ENCODE data around the gene PTPRK.

The PTPRK gene

DNA sequence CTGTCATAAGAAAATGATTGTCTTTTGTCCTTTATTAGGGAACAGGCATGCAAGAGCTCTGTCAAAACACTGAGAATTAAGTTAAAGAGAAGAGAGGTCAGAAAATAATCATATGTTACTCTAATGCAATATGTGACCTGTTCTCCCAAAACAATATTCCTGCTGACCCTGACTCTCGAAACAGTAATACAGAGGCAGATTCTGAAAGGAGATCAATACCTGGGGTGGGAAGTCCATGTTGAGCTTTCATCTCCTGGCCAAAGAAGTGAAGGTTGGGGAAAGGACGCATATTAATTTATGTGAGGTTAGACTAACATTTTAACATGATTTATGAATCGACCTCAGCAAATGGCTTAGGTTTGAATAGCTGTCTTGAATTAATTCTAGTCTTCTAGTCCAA lies 243.0 kb downstream of the PTPRK start:
- no peak overlapping the region for H3K27ac ChIP-seq
- TF ChIP-seq ZFX (IDR thresholded peaks at IDR 0.05; ENCODE audit: borderline replicate concordance): no peak
- TF ChIP-seq, protein P1, sequence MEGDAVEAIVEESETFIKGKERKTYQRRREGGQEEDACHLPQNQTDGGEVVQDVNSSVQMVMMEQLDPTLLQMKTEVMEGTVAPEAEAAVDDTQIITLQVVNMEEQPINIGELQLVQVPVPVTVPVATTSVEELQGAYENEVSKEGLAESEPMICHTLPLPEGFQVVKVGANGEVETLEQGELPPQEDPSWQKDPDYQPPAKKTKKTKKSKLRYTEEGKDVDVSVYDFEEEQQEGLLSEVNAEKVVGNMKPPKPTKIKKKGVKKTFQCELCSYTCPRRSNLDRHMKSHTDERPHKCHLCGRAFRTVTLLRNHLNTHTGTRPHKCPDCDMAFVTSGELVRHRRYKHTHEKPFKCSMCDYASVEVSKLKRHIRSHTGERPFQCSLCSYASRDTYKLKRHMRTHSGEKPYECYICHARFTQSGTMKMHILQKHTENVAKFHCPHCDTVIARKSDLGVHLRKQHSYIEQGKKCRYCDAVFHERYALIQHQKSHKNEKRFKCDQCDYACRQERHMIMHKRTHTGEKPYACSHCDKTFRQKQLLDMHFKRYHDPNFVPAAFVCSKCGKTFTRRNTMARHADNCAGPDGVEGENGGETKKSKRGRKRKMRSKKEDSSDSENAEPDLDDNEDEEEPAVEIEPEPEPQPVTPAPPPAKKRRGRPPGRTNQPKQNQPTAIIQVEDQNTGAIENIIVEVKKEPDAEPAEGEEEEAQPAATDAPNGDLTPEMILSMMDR (IDR thresholded peaks at IDR 0.05): no peak

DNA sequence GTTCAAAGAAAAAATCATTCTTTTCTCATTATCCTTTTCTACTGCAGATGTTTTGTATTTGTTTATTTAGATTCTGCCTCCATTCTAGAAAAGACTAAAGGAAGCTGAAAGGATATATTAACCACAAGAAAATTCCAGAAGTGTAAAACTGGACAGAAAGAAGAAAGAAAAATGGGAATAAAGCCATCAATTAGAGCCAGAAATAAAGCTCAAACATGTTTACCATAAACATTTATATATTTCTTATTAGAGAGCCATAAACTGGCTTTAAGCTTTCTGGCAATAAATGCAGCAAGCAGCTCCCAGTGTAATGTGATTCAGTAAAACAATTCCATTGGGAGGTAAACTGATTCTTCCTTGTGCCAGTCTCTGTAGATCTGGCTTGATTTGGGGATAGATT lies 244.1 kb downstream of the PTPRK start:
- TF ChIP-seq, protein P1 (IDR thresholded peaks at IDR 0.05): no peak
- no peak for TF ChIP-seq ZFX (IDR thresholded peaks at IDR 0.05; ENCODE audit: borderline replicate concordance)
- no peak overlapping the region for H3K27ac ChIP-seq

DNA sequence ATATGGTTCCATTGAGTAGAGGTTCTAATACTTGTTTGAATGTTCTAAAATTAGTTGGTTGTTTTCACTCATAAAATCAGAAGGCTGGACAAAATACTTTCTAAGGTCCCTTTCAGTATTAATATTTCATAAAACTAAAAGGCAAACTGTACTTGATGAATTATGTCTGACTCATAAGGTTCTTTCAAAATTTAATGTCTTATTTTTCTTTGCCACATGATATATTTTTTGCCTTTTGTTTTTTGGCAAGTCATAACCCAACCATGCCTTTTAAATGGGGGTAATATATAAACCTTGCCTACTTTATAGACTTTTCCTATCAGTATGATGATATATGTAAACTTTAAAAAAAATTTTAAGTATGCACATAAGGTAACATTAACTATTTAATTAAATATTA lies 244.7 kb downstream of the PTPRK start:
- TF ChIP-seq ZFX (IDR thresholded peaks at IDR 0.05; ENCODE audit: borderline replicate concordance): no peak
- TF ChIP-seq, protein P1 (IDR thresholded peaks at IDR 0.05): no peak
- H3K27ac ChIP-seq: no peak overlapping the region

DNA sequence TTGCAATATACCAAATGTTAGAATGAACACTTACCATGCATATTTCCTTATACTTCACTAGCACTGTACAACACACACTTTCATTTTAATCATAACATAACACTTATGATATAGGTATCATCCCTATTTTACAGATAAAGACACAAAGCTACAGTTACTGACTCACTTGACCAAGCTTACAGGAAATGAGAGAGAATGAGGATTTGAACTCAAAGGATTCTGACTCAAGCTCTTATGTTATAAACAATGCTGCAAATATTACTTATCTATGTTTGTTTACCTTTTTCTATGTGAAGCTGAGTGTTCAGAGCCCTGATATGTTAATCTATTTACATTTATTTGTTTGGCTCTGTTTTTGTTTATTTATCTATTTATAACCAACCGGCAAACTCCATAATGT lies 245.4 kb downstream of the PTPRK start:
- no peak for TF ChIP-seq ZFX (IDR thresholded peaks at IDR 0.05; ENCODE audit: borderline replicate concordance)
- TF ChIP-seq, protein P1 (IDR thresholded peaks at IDR 0.05): no peak
- H3K27ac ChIP-seq: no peak overlapping the region

DNA sequence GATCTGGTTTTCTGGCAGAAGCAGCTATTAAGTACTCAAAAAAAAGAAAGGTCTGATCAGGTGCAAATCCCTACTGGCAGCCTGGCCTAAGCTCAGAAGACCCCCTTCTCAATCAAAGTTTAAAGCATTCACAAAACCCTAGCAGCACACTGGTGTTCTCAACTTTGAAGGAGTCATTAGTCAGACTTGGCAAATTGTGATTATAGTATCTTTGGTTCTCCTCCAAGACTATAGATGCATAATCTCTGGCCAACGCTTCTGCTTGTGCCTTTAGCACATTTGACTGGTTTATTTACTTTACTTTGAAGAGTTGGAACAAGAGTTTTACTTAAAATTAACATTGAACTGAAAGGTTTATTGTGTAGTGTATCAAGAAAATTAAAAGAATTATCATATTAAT lies 248.9 kb downstream of the PTPRK start:
- H3K27ac ChIP-seq: no peak overlapping the region
- TF ChIP-seq ZFX (IDR thresholded peaks at IDR 0.05; ENCODE audit: borderline replicate concordance): no peak
- TF ChIP-seq, protein P1 (IDR thresholded peaks at IDR 0.05): no peak

DNA sequence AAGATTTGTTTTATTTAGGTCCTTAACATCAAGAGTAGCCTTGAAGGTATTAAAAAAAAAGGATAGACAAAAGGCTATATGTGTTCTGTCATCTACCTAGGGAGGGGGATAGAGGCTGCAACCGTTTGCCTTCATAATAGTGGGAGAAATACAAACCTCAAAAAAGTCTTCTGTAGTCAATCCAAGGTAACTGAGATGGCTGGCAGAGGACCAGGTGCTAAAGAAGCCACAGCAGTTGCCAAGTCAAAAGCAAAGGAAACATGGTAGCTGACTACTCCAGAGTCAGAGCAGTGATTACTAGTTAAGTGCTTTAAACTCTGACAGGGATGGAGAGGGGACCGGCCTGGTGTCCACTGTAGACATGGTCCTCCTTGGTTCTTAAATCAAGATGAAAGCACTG lies 249.4 kb downstream of the PTPRK start:
- no peak for TF ChIP-seq ZFX (IDR thresholded peaks at IDR 0.05; ENCODE audit: borderline replicate concordance)
- TF ChIP-seq, protein P1 (IDR thresholded peaks at IDR 0.05): no peak
- H3K27ac ChIP-seq: no peak overlapping the region

DNA sequence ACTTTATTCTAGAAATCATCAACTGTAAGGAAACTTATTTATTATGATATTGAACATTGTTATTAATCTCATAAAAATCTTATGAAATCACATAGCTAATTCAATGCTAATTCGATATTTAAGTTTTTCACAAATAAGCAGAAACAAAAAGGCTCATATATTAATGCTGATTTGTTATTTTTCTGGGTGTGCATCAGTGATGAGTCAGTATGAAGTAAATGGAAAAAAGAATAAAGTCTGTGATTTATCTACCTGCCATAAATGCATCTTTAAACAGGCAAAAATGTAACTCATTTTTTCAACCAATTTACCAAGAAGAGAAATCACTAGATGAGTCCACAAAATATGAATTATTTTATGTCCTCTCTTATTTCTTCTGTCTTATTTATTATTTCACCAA lies 253.5 kb downstream of the PTPRK start:
- no peak overlapping the region for H3K27ac ChIP-seq
- TF ChIP-seq ZFX (IDR thresholded peaks at IDR 0.05; ENCODE audit: borderline replicate concordance): no peak
- TF ChIP-seq, protein P1 (IDR thresholded peaks at IDR 0.05): no peak

Data from 22Rv1 (cell line).